Mesenchymal stem cell (in vitro differentiated cells and primary cell): ENCODE data around the gene LCN6.
"Not testable (repeated sequence)": the region's sequence is repeated elsewhere in the genome, so short reads cannot be mapped to it uniquely, and the experiment has no call there.

Experiments used
- DNase-seq: peaks from one replicate; pipeline ENCODE4 v3.0.0-alpha.2; 2013
- H2AFZ ChIP-seq: one replicate; pipeline ENCODE4 v1.6.1; 2013; ENCODE audit warnings: low read depth, mild to moderate bottlenecking, control low read depth, inconsistent platforms, low read length, moderate library complexity
- H2AK5ac ChIP-seq: 2 replicates; pipeline ENCODE4 v1.6.1; 2013; ENCODE audit warnings: low read length, moderate library complexity, mild to moderate bottlenecking, inconsistent platforms; ENCODE audit not compliant: severe bottlenecking
- H2BK120ac ChIP-seq: one replicate; pipeline ENCODE4 v1.6.1; 2013; ENCODE audit warnings: low read depth, mild to moderate bottlenecking, inconsistent platforms, low read length, moderate library complexity
- H2BK12ac ChIP-seq, 2 experiments: one replicate each; pipeline ENCODE4 v1.6.1; 2013; ENCODE audit warnings: inconsistent platforms in 2 of 2, low read length in 2 of 2, mild to moderate bottlenecking in 2 of 2, moderate library complexity in 2 of 2, control low read depth in 1 of 2
- H2BK15ac ChIP-seq: one replicate; pipeline ENCODE4 v1.6.1; 2013; ENCODE audit warnings: mild to moderate bottlenecking, low read depth, inconsistent platforms; ENCODE audit not compliant: poor library complexity, severe bottlenecking
- H2BK5ac ChIP-seq: 2 replicates; pipeline ENCODE4 v1.6.1; 2013; ENCODE audit warnings: low read depth, mild to moderate bottlenecking, low read length, control low read depth, inconsistent platforms; ENCODE audit not compliant: poor library complexity, severe bottlenecking
- H3K14ac ChIP-seq, 2 experiments: one replicate each; pipeline ENCODE4 v1.6.1; 2013; ENCODE audit warnings: inconsistent platforms in 2 of 2, low read length in 2 of 2, control low read depth in 1 of 2, mild to moderate bottlenecking in 1 of 2, moderate library complexity in 1 of 2
- H3K18ac ChIP-seq, 2 experiments: one replicate each; pipeline ENCODE4 v1.6.1; 2013; ENCODE audit warnings: inconsistent platforms in 2 of 2, low read length in 2 of 2, control low read depth in 1 of 2, low read depth in 1 of 2, mild to moderate bottlenecking in 1 of 2
- H3K23ac ChIP-seq, 2 experiments: one replicate each; pipeline ENCODE4 v1.6.1; 2013; ENCODE audit warnings: inconsistent platforms in 2 of 2, low read length in 2 of 2, mild to moderate bottlenecking in 2 of 2, moderate library complexity in 2 of 2, control low read depth in 1 of 2
- H3K27ac ChIP-seq: 2 replicates; pipeline ENCODE4 v1.5.1; 2013; ENCODE audit warnings: mild to moderate bottlenecking, moderate library complexity, low read length, control low read depth, inconsistent platforms; ENCODE audit not compliant: poor library complexity, severe bottlenecking
- H3K27me3 ChIP-seq, 2 experiments: 2 replicates each; pipeline versions ENCODE4 v1.6.1 to v1.7.0; 2013; ENCODE audit warnings: low read length in 2 of 2, mild to moderate bottlenecking in 2 of 2, moderate library complexity in 2 of 2, control low read depth in 1 of 2, inconsistent platforms in 1 of 2; ENCODE audit not compliant: control insufficient read depth in 1 of 2, insufficient read depth in 1 of 2
- H3K36me3 ChIP-seq, 2 experiments: 2 replicates each; pipeline versions ENCODE4 v1.6.1 to v1.7.0; 2013; ENCODE audit warnings: low read length in 2 of 2, control low read depth in 1 of 2, inconsistent platforms in 1 of 2, low read depth in 1 of 2, mild to moderate bottlenecking in 1 of 2; ENCODE audit not compliant: insufficient read depth in 2 of 2, control insufficient read depth in 1 of 2
- H3K4ac ChIP-seq, 2 experiments: one replicate each; pipeline ENCODE4 v1.6.1; 2013; ENCODE audit warnings: inconsistent platforms in 2 of 2, low read length in 2 of 2, mild to moderate bottlenecking in 2 of 2, moderate library complexity in 2 of 2, control low read depth in 1 of 2, low read depth in 1 of 2
- H3K4me1 ChIP-seq: 2 replicates; pipeline ENCODE4 v1.6.1; 2013; ENCODE audit warnings: low read depth, low read length, control low read depth; ENCODE audit not compliant: control insufficient read depth, insufficient read depth
- H3K4me2 ChIP-seq: 2 replicates; pipeline ENCODE4 v1.6.1; 2013; ENCODE audit warnings: low read length, mild to moderate bottlenecking, inconsistent platforms; ENCODE audit not compliant: poor library complexity, severe bottlenecking
- H3K4me3 ChIP-seq, 2 experiments: 2 replicates each; pipeline versions ENCODE4 v1.5.1 to v1.7.0; 2013; ENCODE audit warnings: low read length in 2 of 2, mild to moderate bottlenecking in 2 of 2, control low read depth in 1 of 2, low read depth in 1 of 2; ENCODE audit not compliant: insufficient read depth in 1 of 2
- H3K79me1 ChIP-seq: replicated peaks from 2 replicates; pipeline ENCODE4 v1.6.1; 2013; ENCODE audit warnings: mild to moderate bottlenecking, control low read depth, low read length, inconsistent platforms; ENCODE audit not compliant: poor library complexity, severe bottlenecking
- H3K9ac ChIP-seq: 2 replicates; pipeline ENCODE4 v1.7.0; 2013; ENCODE audit warnings: mild to moderate bottlenecking, low read length, moderate library complexity
- H3K9me3 ChIP-seq: 2 replicates; pipeline ENCODE4 v1.7.0; 2013; ENCODE audit warnings: mild to moderate bottlenecking, low read length; ENCODE audit not compliant: control insufficient read depth
- H4K8ac ChIP-seq: one replicate; pipeline ENCODE4 v1.6.1; 2013; ENCODE audit warnings: inconsistent platforms, mild to moderate bottlenecking, low read length, moderate library complexity
- H4K91ac ChIP-seq: one replicate; pipeline ENCODE4 v1.6.1; 2013; ENCODE audit warnings: mild to moderate bottlenecking, low read length, inconsistent platforms
- WGBS: methylation state at CpG from one replicate; pipeline ENCODE4 v1.1.7; 2013; ENCODE audit warnings: mixed read lengths; 5-methylcytosine and 5-hydroxymethylcytosine counted together

Gene LCN6

DNA sequence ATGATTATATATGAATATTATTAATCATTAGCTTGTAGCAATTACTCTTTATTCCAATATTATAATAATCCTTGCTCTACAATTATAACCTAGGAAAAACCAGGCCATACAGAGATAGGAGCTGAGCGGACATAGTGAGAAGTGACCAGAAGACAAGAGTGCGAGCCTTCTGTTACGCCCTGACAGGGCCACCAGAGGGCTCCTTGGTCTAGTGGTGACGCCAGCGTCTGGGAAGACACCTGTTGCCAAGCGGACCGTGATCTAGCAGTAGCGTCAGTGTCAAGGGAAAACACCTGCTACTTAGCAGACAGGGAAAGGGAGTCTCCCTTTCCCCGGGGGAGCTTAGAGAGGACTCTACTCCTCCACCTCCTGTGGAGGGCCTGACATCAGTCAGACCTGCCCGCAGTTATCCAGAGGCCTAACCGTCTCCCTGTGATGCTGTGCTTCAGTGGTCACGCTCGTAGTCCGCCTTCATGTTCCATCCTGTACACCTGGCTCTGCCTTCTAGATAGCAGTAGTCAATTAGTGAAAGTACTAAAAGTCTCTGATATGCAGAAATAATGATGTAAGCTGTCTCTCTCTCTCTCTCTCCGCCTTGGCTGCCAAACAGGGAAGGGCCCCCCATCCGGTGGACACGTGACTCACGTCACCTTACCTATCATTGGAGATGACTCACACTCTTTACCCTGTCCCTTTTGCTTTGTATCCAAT, 18.2 kb upstream of the LCN6 start:
- not testable (repeated sequence) for H2BK12ac ChIP-seq, H3K4me3 ChIP-seq, H3K9ac ChIP-seq, H3K4ac ChIP-seq, H3K27ac ChIP-seq, H2AK5ac ChIP-seq, H3K4me2 ChIP-seq, H2BK15ac ChIP-seq, H3K14ac ChIP-seq, H4K8ac ChIP-seq, H3K9me3 ChIP-seq, H3K23ac ChIP-seq, H3K79me1 ChIP-seq, H3K4me1 ChIP-seq, H4K91ac ChIP-seq, H2BK120ac ChIP-seq, H2BK5ac ChIP-seq, H2AFZ ChIP-seq, H3K18ac ChIP-seq, H3K36me3 ChIP-seq
- WGBS, result 55% methylated on average over 14 of the region's 18 CpGs
- peak; percentile 64 for DNase-seq
- peaks cover 33 to 38% of the 10 kb centered on the region in 2 experiments for H3K27me3 ChIP-seq

DNA sequence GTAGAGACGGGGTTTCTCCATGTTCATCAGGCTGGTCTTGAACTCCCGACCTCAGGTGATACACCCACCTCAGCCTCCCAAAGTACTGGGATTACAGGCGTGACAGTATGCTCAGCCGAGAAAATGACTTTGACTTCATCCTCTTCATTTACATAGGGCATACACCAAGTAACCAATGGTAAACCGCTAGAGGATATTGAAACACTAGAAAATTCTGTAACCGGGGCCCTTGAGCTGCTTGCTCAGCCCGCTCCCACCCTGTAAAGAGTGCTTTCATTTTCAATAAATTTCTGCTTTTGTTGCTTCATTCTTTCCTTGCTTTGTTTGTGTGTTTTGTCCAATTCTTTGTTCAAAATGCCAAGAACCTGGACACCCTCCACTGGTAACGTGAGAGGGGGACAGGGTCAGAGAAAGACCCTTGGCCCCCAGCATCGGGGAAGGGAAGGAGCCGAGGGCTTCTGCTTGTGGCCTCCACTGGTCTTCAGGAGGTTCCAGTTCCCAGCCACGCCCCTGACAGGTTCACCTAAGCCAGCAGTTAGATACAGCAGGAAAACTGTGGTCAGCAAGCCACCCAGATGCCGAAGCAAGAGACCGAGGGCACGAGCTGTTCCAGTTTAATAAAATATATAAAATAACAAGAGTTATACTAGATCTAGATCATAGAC, 17.6 kb upstream of the LCN6 start:
- not testable (repeated sequence) for H3K4me2 ChIP-seq, DNase-seq, H3K27ac ChIP-seq, H3K14ac ChIP-seq, H3K36me3 ChIP-seq, H2BK12ac ChIP-seq, H3K9me3 ChIP-seq, H3K9ac ChIP-seq, H3K4me3 ChIP-seq, H3K79me1 ChIP-seq, H4K91ac ChIP-seq, H2BK15ac ChIP-seq, H2AFZ ChIP-seq, H2BK5ac ChIP-seq, H3K18ac ChIP-seq, H3K4me1 ChIP-seq, H2BK120ac ChIP-seq, H4K8ac ChIP-seq, H3K23ac ChIP-seq, H3K4ac ChIP-seq, H2AK5ac ChIP-seq
- peaks cover 33 to 41% of the 10 kb centered on the region in 2 experiments for H3K27me3 ChIP-seq
- 86% methylated on average over 11 of the region's 14 CpGs for WGBS

GRCh38 chr9:136765041-136765440, 16.7 kb upstream of the LCN6 start:
- Histone ChIP-seq H2BK5ac (no peak overlapping the region), H2AK5ac (no peak overlapping the region), H2BK120ac (no peak overlapping the region), H3K4me2 (no peak overlapping the region), H3K36me3 (no peaks in the 10 kb centered on the region), H2AFZ (no peak overlapping the region), H3K9ac (no peak overlapping the region), H2BK15ac (no peak overlapping the region), H3K79me1 (no peaks in the 10 kb centered on the region), H3K23ac (no peak overlapping the region), H3K9me3 (no peaks in the 10 kb centered on the region), H3K18ac (no peak overlapping the region), H3K27ac (no peak overlapping the region), H3K4me3 (no peak overlapping the region), H4K91ac (no peak overlapping the region), H3K27me3 (peaks cover 34 to 47% of the 10 kb centered on the region in 2 experiments), H2BK12ac (no peak overlapping the region), H4K8ac (no peak overlapping the region), H3K4me1 (peaks cover 7% of the 10 kb centered on the region), H3K4ac (no peak overlapping the region), H3K14ac (no peak overlapping the region)
- no peak for DNase-seq
- WGBS, result 97% methylated on average over 14 of the region's 14 CpGs

DNA sequence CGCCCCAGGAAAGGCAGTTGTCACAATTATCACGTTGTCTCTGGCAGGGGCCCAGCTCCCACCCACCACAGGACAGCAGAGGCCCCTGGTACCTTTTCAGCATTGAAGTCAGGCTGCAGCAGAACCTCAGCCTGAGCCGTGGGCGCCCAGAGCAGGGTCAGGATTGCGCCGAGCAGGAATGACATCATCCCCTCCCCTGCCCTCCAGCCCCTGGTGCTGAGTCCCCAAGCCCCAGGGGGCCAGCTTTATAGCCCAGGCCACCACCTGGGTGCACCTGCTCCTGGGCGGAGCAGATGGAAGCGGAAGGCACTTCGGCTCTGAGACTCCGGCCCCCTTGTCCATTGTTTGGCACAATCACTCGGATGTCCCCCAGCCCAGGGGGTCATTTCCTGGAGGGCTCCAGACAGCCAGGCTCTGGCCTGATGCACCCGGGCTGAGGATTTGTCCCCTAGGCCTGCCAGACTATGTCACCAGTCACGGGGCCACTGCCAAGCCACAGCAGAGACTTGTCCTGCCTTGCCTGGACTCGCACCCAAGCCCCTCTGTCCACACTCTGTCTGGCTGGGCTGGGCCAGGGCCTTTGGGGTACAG, 16.1 kb upstream of the LCN6 start, which contains the start of gene LCN15:
TSS of gene LCN15 (minus strand) at position 218 of the 591 bp plus-strand sequence. CDS start at position 188, 30 bp downstream.
- Histone ChIP-seq H2AFZ (no peak within 1 kb of the TSS), H2BK12ac (no peak within 1 kb of the TSS), H3K4ac (peak within 1 kb of the TSS in 1 of 2 experiments; percentile 41), H2BK15ac (no peak within 1 kb of the TSS), H3K18ac (no peak within 1 kb of the TSS), H3K79me1 (no peaks in the 10 kb centered on the region), H2BK120ac (no peak within 1 kb of the TSS), H4K91ac (peak within 1 kb of the TSS; percentile 41), H3K36me3 (no peaks in the 10 kb centered on the region), H3K23ac (no peak within 1 kb of the TSS), H3K4me1 (peaks cover 4% of the 10 kb centered on the region), H3K4me3 (no peak within 1 kb of the TSS), H2AK5ac (no peak within 1 kb of the TSS), H2BK5ac (no peak within 1 kb of the TSS), H3K9me3 (no peaks in the 10 kb centered on the region), H4K8ac (no peak within 1 kb of the TSS), H3K4me2 (no peak within 1 kb of the TSS), H3K14ac (no peak within 1 kb of the TSS), H3K27ac (no peak within 1 kb of the TSS), H3K27me3 (peaks cover 39 to 52% of the 10 kb centered on the region in 2 experiments), H3K9ac (no peak within 1 kb of the TSS)
- 89% methylated on average over 14 of the region's 14 CpGs for WGBS
- DNase-seq, result no peak
